ENCODE results near the gene IFRD2. TPM values are rescaled to one million over a fixed set of nuclear protein-coding genes. Genes with fewer than 3 reads are reported as not detected.

The IFRD2 gene
- polyA plus RNA-seq, 1 of the 3 experiments (the other 2 are of a cell fraction), result 73.2 TPM

DNA sequence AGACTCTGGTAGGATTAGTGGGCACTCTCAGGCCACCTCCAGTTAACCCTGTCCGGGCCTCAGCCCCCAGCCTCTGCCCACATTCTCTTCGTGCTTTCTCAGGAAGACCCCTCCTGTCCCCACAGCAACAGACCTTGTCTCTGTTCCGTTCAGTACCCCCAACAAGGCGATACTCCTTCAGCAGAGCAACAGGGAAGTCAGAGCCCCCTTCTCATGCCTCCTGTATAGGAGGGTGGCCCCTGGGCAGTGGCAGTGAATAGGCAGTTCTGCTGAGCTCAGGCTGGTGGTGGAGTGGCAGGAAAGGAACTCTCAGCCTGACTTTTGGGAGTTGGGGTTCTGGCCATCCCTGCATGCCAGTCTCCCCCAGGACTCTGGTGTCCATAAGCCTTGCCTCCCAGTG, 22.8 kb downstream of the IFRD2 start:
- ChIA-PET CTCF (interaction anchor here (0.8 to 12.2 kb wide), 5 partner anchors 10 to 78 kb away, joined by 4 to 206 read pairs (median 49); partner anchors contain the start of gene GNAT1), POLR2A (no interaction called here)
- no peaks in the 10 kb centered on the region for H3K79me2 ChIP-seq (ENCODE audit: insufficient read depth)
- no peak overlapping the region for H3K4me2 ChIP-seq
- no peak overlapping the region for H3K9ac ChIP-seq
- H3F3A ChIP-seq (replicated peaks; ENCODE audit: insufficient read depth), result peaks cover 23% of the 10 kb centered on the region
- no peaks in the 10 kb centered on the region for H3K36me3 ChIP-seq (replicated peaks in 1 of 2; ENCODE audit: control insufficient read depth in 1 of 2, insufficient read depth in 2 of 2, low read length in 1 of 2)
- H3K9me3 ChIP-seq, result no peaks in the 10 kb centered on the region
- no peaks in the 10 kb centered on the region for H4K20me1 ChIP-seq (ENCODE audit: insufficient read depth)
- 0 out of 2 replicates have a peak, but pooled peaks cover 4% of the 10 kb centered on the region for H3K27me3 ChIP-seq (ENCODE audit: insufficient read depth)
- no peak for DNase-seq
- TF ChIP-seq FOXM1 (IDR thresholded peaks at IDR 0.05; ENCODE audit: low read depth) (no peak), SIN3A (IDR thresholded peaks at IDR 0.05; ENCODE audit: borderline replicate concordance, low read depth, low read length) (no peak), TCF12 (IDR thresholded peaks at IDR 0.05) (no peak), YY1 (IDR thresholded peaks at IDR 0.05; ENCODE audit: low read depth) (no peak)
- TF ChIP-seq, protein P1, sequence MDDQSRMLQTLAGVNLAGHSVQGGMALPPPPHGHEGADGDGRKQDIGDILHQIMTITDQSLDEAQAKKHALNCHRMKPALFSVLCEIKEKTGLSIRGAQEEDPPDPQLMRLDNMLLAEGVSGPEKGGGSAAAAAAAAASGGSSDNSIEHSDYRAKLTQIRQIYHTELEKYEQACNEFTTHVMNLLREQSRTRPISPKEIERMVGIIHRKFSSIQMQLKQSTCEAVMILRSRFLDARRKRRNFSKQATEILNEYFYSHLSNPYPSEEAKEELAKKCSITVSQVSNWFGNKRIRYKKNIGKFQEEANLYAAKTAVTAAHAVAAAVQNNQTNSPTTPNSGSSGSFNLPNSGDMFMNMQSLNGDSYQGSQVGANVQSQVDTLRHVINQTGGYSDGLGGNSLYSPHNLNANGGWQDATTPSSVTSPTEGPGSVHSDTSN (IDR thresholded peaks at IDR 0.05), result no peak
- TF ChIP-seq, protein P2, sequence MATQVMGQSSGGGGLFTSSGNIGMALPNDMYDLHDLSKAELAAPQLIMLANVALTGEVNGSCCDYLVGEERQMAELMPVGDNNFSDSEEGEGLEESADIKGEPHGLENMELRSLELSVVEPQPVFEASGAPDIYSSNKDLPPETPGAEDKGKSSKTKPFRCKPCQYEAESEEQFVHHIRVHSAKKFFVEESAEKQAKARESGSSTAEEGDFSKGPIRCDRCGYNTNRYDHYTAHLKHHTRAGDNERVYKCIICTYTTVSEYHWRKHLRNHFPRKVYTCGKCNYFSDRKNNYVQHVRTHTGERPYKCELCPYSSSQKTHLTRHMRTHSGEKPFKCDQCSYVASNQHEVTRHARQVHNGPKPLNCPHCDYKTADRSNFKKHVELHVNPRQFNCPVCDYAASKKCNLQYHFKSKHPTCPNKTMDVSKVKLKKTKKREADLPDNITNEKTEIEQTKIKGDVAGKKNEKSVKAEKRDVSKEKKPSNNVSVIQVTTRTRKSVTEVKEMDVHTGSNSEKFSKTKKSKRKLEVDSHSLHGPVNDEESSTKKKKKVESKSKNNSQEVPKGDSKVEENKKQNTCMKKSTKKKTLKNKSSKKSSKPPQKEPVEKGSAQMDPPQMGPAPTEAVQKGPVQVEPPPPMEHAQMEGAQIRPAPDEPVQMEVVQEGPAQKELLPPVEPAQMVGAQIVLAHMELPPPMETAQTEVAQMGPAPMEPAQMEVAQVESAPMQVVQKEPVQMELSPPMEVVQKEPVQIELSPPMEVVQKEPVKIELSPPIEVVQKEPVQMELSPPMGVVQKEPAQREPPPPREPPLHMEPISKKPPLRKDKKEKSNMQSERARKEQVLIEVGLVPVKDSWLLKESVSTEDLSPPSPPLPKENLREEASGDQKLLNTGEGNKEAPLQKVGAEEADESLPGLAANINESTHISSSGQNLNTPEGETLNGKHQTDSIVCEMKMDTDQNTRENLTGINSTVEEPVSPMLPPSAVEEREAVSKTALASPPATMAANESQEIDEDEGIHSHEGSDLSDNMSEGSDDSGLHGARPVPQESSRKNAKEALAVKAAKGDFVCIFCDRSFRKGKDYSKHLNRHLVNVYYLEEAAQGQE (IDR thresholded peaks at IDR 0.05; ENCODE audit: low read depth, low read length), result no peak
- TF ChIP-seq, protein P3, sequence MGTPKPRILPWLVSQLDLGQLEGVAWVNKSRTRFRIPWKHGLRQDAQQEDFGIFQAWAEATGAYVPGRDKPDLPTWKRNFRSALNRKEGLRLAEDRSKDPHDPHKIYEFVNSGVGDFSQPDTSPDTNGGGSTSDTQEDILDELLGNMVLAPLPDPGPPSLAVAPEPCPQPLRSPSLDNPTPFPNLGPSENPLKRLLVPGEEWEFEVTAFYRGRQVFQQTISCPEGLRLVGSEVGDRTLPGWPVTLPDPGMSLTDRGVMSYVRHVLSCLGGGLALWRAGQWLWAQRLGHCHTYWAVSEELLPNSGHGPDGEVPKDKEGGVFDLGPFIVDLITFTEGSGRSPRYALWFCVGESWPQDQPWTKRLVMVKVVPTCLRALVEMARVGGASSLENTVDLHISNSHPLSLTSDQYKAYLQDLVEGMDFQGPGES (IDR thresholded peaks at IDR 0.05; ENCODE audit: low read depth, low read length), result no peak
- TF ChIP-seq, protein P4, sequence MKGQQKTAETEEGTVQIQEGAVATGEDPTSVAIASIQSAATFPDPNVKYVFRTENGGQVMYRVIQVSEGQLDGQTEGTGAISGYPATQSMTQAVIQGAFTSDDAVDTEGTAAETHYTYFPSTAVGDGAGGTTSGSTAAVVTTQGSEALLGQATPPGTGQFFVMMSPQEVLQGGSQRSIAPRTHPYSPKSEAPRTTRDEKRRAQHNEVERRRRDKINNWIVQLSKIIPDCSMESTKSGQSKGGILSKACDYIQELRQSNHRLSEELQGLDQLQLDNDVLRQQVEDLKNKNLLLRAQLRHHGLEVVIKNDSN (IDR thresholded peaks at IDR 0.05; ENCODE audit: borderline replicate concordance, low read depth), result no peak
- 82% methylated on average over 4 of the region's 4 CpGs for WGBS (ENCODE audit: low lambda C conversion rate)
- H3K27ac ChIP-seq (ENCODE audit: low read depth in 2 of 2, low read length in 1 of 2), result no peak overlapping the region
- H2AFZ ChIP-seq (ENCODE audit: low read depth), result no peak overlapping the region
- no peak overlapping the region for H3K4me3 ChIP-seq (ENCODE audit: low read depth in 2 of 2, low read length in 1 of 2)
- no peaks in the 10 kb centered on the region for H3K9me2 ChIP-seq
- peaks cover 20 to 30% of the 10 kb centered on the region in 2 experiments; a peak in 3 of 4 replicates for H3K4me1 ChIP-seq (ENCODE audit: control insufficient read depth in 1 of 2, insufficient read depth in 2 of 2, low read depth in 1 of 2, low read length in 1 of 2)

Data from SK-N-SH (cell line).